GM23338 (cell line): Measurements from ENCODE around the gene RNASEH2A. TPM values are rescaled to one million over a fixed set of nuclear protein-coding genes. Genes with fewer than 3 reads are reported as not detected.

Source experiments
- ATAC-seq: fragments of 200-7000 bp; cut with Tn5 transposase; 3 replicates; pipeline ENCODE4 v1.9.1; 2020
- DNase-seq: peaks from one replicate; pipeline ENCODE4 v3.0.0-alpha.2; 2015; ENCODE audit warnings: low spot score
- H2AFZ ChIP-seq: fragments of 200-600 bp; sonication (generic); 2 replicates; pipeline ENCODE4 v1.8.0; 2016; ENCODE audit warnings: antibody characterized with exemption, mild to moderate bottlenecking, moderate library complexity
- H3F3A ChIP-seq: fragments of 200-600 bp; sonication (generic); replicated peaks from 2 replicates; pipeline ENCODE4 v1.8.0; 2017; ENCODE audit warnings: antibody characterized with exemption, mixed run types, low read depth
- H3K27ac ChIP-seq: fragments of 200-600 bp; sonication (generic); 2 replicates; pipeline ENCODE4 v1.6.1; 2016; ENCODE audit warnings: low read depth
- H3K27me3 ChIP-seq: fragments of 200-600 bp; sonication (generic); 2 replicates; pipeline ENCODE4 v1.8.0; 2016; ENCODE audit warnings: mild to moderate bottlenecking, mixed run types, moderate library complexity; ENCODE audit not compliant: insufficient read depth
- H3K36me3 ChIP-seq: fragments of 200-600 bp; sonication (generic); 2 replicates; pipeline ENCODE4 v1.8.0; 2016; ENCODE audit warnings: mild to moderate bottlenecking; ENCODE audit not compliant: insufficient read depth
- H3K4me1 ChIP-seq: fragments of 200-600 bp; sonication (generic); 2 replicates; pipeline ENCODE4 v1.8.0; 2016; ENCODE audit warnings: mild to moderate bottlenecking, moderate library complexity; ENCODE audit not compliant: insufficient read depth
- H3K4me2 ChIP-seq: fragments of 200-600 bp; sonication (generic); 2 replicates; pipeline ENCODE4 v1.7.1; 2017; ENCODE audit warnings: mixed run types
- H3K4me3 ChIP-seq: fragments of 200-600 bp; sonication (generic); 2 replicates; pipeline ENCODE4 v1.6.1; 2016; ENCODE audit warnings: mixed run types
- H3K79me2 ChIP-seq: fragments of 200-600 bp; sonication (generic); replicated peaks from 2 replicates; pipeline ENCODE4 v1.8.0; 2017; ENCODE audit warnings: mild to moderate bottlenecking; ENCODE audit not compliant: insufficient read depth
- H3K9me2 ChIP-seq: fragments of 200-600 bp; sonication (generic); 2 replicates; pipeline ENCODE4 v1.8.0; 2017; ENCODE audit not compliant: insufficient read depth
- H4K20me1 ChIP-seq: fragments of 200-600 bp; sonication (generic); replicated peaks from 2 replicates; pipeline ENCODE4 v1.8.0; 2017; ENCODE audit warnings: mild to moderate bottlenecking; ENCODE audit not compliant: insufficient read depth
- H3K27ac Mint-ChIP-seq: 2 replicates; pipeline ENCODE4 v1.8.0; 2020; ENCODE audit warnings: inconsistent platforms, mild to moderate bottlenecking, moderate library complexity, mixed read lengths
- H3K27me3 Mint-ChIP-seq: 3 replicates; pipeline ENCODE4 v1.8.0; 2022; ENCODE audit warnings: low read depth, mild to moderate bottlenecking, moderate library complexity, mixed read lengths, inconsistent platforms; ENCODE audit not compliant: insufficient read depth, poor library complexity
- H3K36me3 Mint-ChIP-seq: 3 replicates; pipeline ENCODE4 v1.8.0; 2021; ENCODE audit warnings: low read depth, mild to moderate bottlenecking, inconsistent platforms, moderate library complexity, mixed read lengths
- H3K4me1 Mint-ChIP-seq: 3 replicates; pipeline ENCODE4 v1.8.0; 2020; ENCODE audit warnings: mild to moderate bottlenecking, inconsistent platforms, mixed read lengths
- H3K4me3 Mint-ChIP-seq: 3 replicates; pipeline ENCODE4 v1.8.0; 2021; ENCODE audit warnings: moderate library complexity, mild to moderate bottlenecking, inconsistent platforms, mixed read lengths
- H3K9me3 Mint-ChIP-seq: 3 replicates; pipeline ENCODE4 v1.8.0; 2020; ENCODE audit warnings: moderate library complexity, mild to moderate bottlenecking, inconsistent platforms, mixed read lengths
- CREB1 ChIP-seq: fragments of 250-450 bp; sonication (Bioruptor Pico); IDR thresholded peaks from 2 replicates; pipeline ENCODE4 v1.5.0; 2020; ENCODE audit warnings: low read depth, mild to moderate bottlenecking, moderate library complexity
- CTCF ChIP-seq, 2 experiments: fragments of 200-600 bp in 1 of 2; sonication (generic) in 1 of 2; conservative IDR thresholded peaks; 2 replicates each; pipeline versions ENCODE4 v1.5.1 to v1.6.1; 2016 to 2017; ENCODE audit warnings: antibody characterized with exemption in 2 of 2, low read depth in 2 of 2, mild to moderate bottlenecking in 2 of 2, moderate library complexity in 1 of 2
- ETS1 ChIP-seq: IDR thresholded peaks from 2 replicates; pipeline ENCODE4 v1.6.1; 2016; ENCODE audit warnings: antibody characterized with exemption
- EZH2 ChIP-seq: fragments of 200-600 bp; sonication (generic); IDR thresholded peaks from one replicate; pipeline ENCODE4 v1.8.0; 2017; ENCODE audit warnings: antibody characterized with exemption, mild to moderate bottlenecking, low read depth; ENCODE audit not compliant: unreplicated experiment
- EZH2phosphoT487 ChIP-seq: fragments of 200-600 bp; sonication (generic); IDR thresholded peaks from one replicate; pipeline ENCODE4 v1.8.1; 2018; ENCODE audit warnings: antibody characterized with exemption; ENCODE audit not compliant: unreplicated experiment
- JUNB ChIP-seq: IDR thresholded peaks from one replicate; pipeline ENCODE4 v1.6.1; 2016; ENCODE audit warnings: antibody characterized with exemption; ENCODE audit not compliant: unreplicated experiment
- POLR2AphosphoS5 ChIP-seq: IDR thresholded peaks from 2 replicates; pipeline ENCODE4 v1.6.1; 2016; ENCODE audit warnings: antibody characterized with exemption, low read depth
- REST ChIP-seq: IDR thresholded peaks from one replicate; pipeline ENCODE4 v1.6.1; 2018; ENCODE audit warnings: antibody characterized with exemption; ENCODE audit not compliant: unreplicated experiment
- STAT1 ChIP-seq: IDR thresholded peaks from one replicate; pipeline ENCODE4 v1.6.1; 2016; ENCODE audit warnings: antibody characterized with exemption; ENCODE audit not compliant: unreplicated experiment
- ZNF114 ChIP-seq: fragments of 250-450 bp; sonication (Bioruptor Pico); IDR thresholded peaks from 2 replicates; pipeline ENCODE4 v1.5.0; 2020; ENCODE audit warnings: mild to moderate bottlenecking, moderate library complexity
- ZNF331 ChIP-seq: fragments of 250-450 bp; sonication (Bioruptor Pico); IDR thresholded peaks from 2 replicates; pipeline ENCODE4 v1.5.0; 2020; ENCODE audit warnings: low read depth, mild to moderate bottlenecking, moderate library complexity
- polyA plus RNA-seq: library from polyadenylated mRNA; unstranded; fragments of >200 nt; fragmentation: Nextera tagmentation; extraction: Ambion mirVana; gene quantifications from 2 replicates; pipeline ENCODE4 v1.2.1, GENCODE V29; 2016
- total RNA-seq: library from RNA; depleted of rRNA; stranded (reverse); fragments of >200 nt; shearing (Covaris generic); gene quantifications from 2 replicates; pipeline ENCODE4 v1.2.3, GENCODE V29; 2014

Gene RNASEH2A
- total and polyA plus RNA-seq, 2 experiments from 2014 or later, result 39.4 to 68.2 TPM

GRCh38 chr19:12764698-12765097 lies 41.7 kb upstream of the RNASEH2A start (continued):
- no peak for TF ChIP-seq REST
- no peak for TF ChIP-seq ZNF331
- no peak for TF ChIP-seq CREB1 (CRISPR knock-in tag)
- TF ChIP-seq CTCF (conservative IDR thresholded peaks at IDR 0.05; ENCODE audit: low read depth in 2 of 2), result no peak
- TF ChIP-seq EZH2, result no peak
- TF ChIP-seq JUNB, result no peak
- TF ChIP-seq EZH2phosphoT487, result no peak
- TF ChIP-seq ZNF114 (CRISPR knock-in tag), result no peak
- TF ChIP-seq ETS1, result no peak
- TF ChIP-seq STAT1, result no peak
- no peak for TF ChIP-seq POLR2AphosphoS5

- H3K4me1 Mint-ChIP-seq, result peaks cover 15% of the 10 kb centered on the region
- Histone ChIP-seq H3K79me2 (0 out of 2 replicates have a peak, but pooled peaks cover 3% of the 10 kb centered on the region), H3K36me3 (0 out of 2 replicates have a peak, but pooled peaks cover 9% of the 10 kb centered on the region), H3K4me2 (peak overlapping the region; percentile 79), H3K9me2 (no peaks in the 10 kb centered on the region), H3K4me3 (peak overlapping the region; percentile 60), H3K27ac (no peak overlapping the region), H2AFZ (no peak overlapping the region), H3K4me1 (peaks cover 9% of the 10 kb centered on the region; the same call in 1 of the 2 replicates), H4K20me1 (no peaks in the 10 kb centered on the region; the same call in 1 of the 2 replicates), H3K27me3 (no peaks in the 10 kb centered on the region), H3F3A (peaks cover 20% of the 10 kb centered on the region)
- peaks cover 3% of the 10 kb centered on the region; the same call in 2 of the 3 replicates for H3K9me3 Mint-ChIP-seq
- H3K4me3 Mint-ChIP-seq, result peak overlapping the region; percentile 66
- H3K36me3 Mint-ChIP-seq, result peaks cover 67% of the 10 kb centered on the region
- no peak overlapping the region; the same call in 1 of the 2 replicates for H3K27ac Mint-ChIP-seq
- ATAC-seq (peak; percentile 73), DNase-seq (peak; percentile 88)
- H3K27me3 Mint-ChIP-seq, result peaks cover 30% of the 10 kb centered on the region
- TF ChIP-seq POLR2AphosphoS5 (peak; percentile 48; the same call in 1 of the 2 replicates), JUNB (no peak), STAT1 (no peak), CTCF (conservative IDR thresholded peaks at IDR 0.05; ENCODE audit: low read depth in 2 of 2) (peak; percentile 57 to 83), ZNF114 (CRISPR knock-in tag) (no peak), REST (no peak)
Measured at GRCh38 chr19:12766051-12766521, 40.3 kb upstream of the RNASEH2A start.
